ENCODE data around the gene ZNF277.

DNA sequence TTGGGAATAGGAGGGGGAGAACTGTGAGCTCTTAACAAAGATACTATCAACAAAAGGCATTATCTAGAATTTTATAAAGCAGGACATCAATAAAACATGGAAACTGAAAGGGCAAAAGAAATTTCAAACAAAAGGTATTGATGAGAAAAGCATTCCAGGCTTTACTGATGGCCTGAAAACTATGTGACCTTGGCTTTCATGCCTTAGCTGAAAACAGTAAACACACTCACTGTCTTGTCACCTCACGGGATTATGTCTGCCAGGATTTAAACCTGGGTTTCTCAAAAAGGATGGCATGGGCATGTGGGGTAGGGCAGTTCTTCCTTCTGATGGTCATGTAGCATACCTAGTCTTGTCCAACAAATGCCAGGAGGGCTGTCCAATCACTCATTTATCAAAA lies 23.2 kb upstream of the ZNF277 start:
- TF ChIP-seq, protein P1, sequence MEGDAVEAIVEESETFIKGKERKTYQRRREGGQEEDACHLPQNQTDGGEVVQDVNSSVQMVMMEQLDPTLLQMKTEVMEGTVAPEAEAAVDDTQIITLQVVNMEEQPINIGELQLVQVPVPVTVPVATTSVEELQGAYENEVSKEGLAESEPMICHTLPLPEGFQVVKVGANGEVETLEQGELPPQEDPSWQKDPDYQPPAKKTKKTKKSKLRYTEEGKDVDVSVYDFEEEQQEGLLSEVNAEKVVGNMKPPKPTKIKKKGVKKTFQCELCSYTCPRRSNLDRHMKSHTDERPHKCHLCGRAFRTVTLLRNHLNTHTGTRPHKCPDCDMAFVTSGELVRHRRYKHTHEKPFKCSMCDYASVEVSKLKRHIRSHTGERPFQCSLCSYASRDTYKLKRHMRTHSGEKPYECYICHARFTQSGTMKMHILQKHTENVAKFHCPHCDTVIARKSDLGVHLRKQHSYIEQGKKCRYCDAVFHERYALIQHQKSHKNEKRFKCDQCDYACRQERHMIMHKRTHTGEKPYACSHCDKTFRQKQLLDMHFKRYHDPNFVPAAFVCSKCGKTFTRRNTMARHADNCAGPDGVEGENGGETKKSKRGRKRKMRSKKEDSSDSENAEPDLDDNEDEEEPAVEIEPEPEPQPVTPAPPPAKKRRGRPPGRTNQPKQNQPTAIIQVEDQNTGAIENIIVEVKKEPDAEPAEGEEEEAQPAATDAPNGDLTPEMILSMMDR (IDR thresholded peaks at IDR 0.05), result no peak
- TF ChIP-seq ZFX (IDR thresholded peaks at IDR 0.05; ENCODE audit: borderline replicate concordance), result no peak
